ENCODE data around the gene JMJD6.
"Not testable (repeated sequence)": the region's sequence is repeated elsewhere in the genome, so short reads cannot be mapped to it uniquely, and the experiment has no call there.

Gene JMJD6

DNA sequence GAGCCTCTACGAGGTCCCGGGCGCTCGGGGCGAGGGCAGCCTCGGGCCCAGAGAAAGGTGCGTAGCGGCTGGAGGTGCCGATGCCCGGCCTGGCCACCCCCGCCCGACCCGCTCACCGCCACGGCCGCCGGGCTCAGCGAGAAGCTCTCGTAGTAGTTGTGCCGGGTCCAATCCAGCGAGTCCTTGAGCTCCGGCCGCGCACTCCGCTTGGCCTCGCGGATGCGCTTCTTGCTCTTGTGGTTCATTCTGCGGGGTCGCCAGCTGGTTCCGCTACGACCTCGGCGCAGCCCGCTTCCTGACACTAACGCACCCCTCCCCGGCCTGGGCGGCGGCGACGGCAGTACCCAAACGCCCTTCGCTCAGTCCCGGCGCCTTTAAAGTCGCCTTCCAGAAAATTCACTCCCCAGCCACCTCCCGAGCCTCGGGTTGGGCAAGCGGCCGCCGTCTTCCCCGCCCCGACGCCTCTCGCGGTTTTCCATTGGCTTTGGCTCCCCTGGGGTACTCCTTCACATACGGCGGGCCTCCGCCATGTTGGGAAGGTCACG is at the start of gene JMJD6:
JMJD6 (minus strand) TSS at position 376 of the 545 bp plus-strand sequence; CDS start at position 245, 131 bp downstream.
- H3K4me1 Mint-ChIP-seq (ENCODE audit: low read depth), result peaks cover 26% of the 10 kb centered on the region
- peaks cover 58% of the 10 kb centered on the region for H3K36me3 Mint-ChIP-seq (ENCODE audit: low read depth)
- H3K9me3 Mint-ChIP-seq, result no peaks in the 10 kb centered on the region
- H3K27me3 Mint-ChIP-seq (ENCODE audit: low read depth), result no peaks in the 10 kb centered on the region
- peak within 1 kb of the TSS; percentile 99 for H3K4me3 Mint-ChIP-seq
- DNase-seq (ENCODE audit: low spot score), result peak; percentile 95
- peak within 1 kb of the TSS; percentile 99 for H3K27ac Mint-ChIP-seq

DNA sequence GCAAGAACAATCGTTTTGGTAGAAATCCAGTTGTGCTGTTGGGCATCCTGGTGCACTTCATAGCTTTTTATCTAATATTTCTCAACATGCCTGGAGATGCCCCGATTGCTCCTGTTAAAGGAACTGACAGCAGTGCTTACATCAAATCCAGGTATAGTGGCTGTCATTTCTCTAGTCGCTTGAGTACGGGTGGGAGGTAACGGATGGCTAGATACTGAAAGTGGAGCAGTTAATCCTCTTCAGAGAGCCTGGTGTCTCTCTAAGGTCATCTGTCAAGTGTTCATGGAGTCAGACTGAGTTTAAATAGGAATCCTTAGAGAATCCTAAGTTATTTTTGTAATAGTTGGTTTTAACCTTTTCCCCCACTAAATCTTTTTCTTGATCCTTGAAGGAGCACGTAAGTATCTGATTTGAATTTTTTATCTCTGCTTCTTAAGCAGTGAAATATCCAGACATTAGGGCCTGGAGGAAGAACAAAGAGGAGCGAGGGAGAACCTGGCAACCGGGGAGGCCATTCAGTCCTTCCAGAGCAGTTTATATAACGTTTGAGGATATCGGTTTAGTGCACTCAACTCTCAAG is 48.7 kb upstream of the JMJD6 start:
- H3K36me3 Mint-ChIP-seq (ENCODE audit: low read depth), result peaks cover 45% of the 10 kb centered on the region
- no peak overlapping the region for H3K4me3 Mint-ChIP-seq
- H3K4me1 Mint-ChIP-seq (ENCODE audit: low read depth), result peaks cover 16% of the 10 kb centered on the region
- no peaks in the 10 kb centered on the region for H3K9me3 Mint-ChIP-seq
- DNase-seq (ENCODE audit: low spot score), result no peak
- no peaks in the 10 kb centered on the region for H3K27me3 Mint-ChIP-seq (ENCODE audit: low read depth)
- H3K27ac Mint-ChIP-seq, result no peak overlapping the region

- H3K36me3 Mint-ChIP-seq (ENCODE audit: low read depth), result peaks cover 46% of the 10 kb centered on the region
- H3K27ac Mint-ChIP-seq, result peak overlapping the region; percentile 82
Measured at GRCh38 chr17:76772842-76773525, 46.6 kb upstream of the JMJD6 start.

DNA sequence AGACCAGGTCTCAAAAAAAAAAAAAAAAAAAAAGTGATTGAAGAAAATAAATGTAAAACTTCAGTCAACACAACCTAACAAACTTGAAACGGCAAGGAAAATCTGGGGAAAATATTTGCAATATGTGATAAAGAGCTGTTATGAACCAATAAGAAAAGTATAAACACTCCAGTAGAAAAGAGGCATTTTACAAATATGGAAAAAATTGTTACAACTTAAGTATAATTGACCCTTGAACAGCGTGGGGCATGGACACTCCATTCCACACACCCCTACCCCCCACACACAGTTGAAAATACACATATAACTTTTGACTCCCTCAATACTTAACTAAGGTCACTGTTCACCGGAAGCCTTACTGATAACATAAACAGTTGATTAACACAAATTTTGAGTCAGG is 32.2 kb upstream of the JMJD6 start:
- H3K27me3 Mint-ChIP-seq (ENCODE audit: low read depth), result no peaks in the 10 kb centered on the region
- H3K36me3 Mint-ChIP-seq (ENCODE audit: low read depth), result peaks cover 22% of the 10 kb centered on the region
- H3K4me3 Mint-ChIP-seq, result no peak overlapping the region
- H3K4me1 Mint-ChIP-seq (ENCODE audit: low read depth), result peaks cover 8% of the 10 kb centered on the region
- no peaks in the 10 kb centered on the region for H3K9me3 Mint-ChIP-seq
- no peak overlapping the region for H3K27ac Mint-ChIP-seq
- no peak for DNase-seq (ENCODE audit: low spot score)

More at GRCh38 chr17:76772842-76773525, 46.6 kb upstream of the JMJD6 start:
- Mint-ChIP-seq H3K9me3 (no peaks in the 10 kb centered on the region), H3K4me3 (peak overlapping the region; percentile 70), H3K27me3 (ENCODE audit: low read depth) (no peaks in the 10 kb centered on the region), H3K4me1 (ENCODE audit: low read depth) (peaks cover 16% of the 10 kb centered on the region)
- DNase-seq (ENCODE audit: low spot score), result peak; percentile 12

DNA sequence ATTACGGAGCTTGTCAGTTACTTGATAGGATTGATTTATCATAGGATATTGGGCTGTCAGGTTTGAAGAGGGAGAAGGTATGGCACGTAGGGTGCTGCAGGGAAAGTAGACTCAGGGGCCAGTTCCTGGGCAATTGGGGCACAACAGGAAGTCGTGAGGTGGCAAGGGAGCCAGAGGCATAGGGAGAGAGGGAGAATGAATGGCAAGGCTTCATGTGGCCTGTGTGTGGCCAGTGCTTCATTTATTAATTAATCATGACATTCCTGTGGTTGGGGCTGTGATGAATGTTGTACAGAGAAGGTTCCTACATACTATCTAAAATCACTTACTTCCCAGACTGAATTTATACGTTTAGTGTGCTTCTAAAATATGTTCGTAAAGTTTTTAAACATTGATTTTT is 30.9 kb upstream of the JMJD6 start:
- Mint-ChIP-seq H3K4me3 (no peak overlapping the region), H3K27ac (no peak overlapping the region), H3K9me3 (no peaks in the 10 kb centered on the region), H3K36me3 (ENCODE audit: low read depth) (peaks cover 27% of the 10 kb centered on the region), H3K27me3 (ENCODE audit: low read depth) (no peaks in the 10 kb centered on the region), H3K4me1 (ENCODE audit: low read depth) (peaks cover 20% of the 10 kb centered on the region)
- no peak for DNase-seq (ENCODE audit: low spot score)

DNA sequence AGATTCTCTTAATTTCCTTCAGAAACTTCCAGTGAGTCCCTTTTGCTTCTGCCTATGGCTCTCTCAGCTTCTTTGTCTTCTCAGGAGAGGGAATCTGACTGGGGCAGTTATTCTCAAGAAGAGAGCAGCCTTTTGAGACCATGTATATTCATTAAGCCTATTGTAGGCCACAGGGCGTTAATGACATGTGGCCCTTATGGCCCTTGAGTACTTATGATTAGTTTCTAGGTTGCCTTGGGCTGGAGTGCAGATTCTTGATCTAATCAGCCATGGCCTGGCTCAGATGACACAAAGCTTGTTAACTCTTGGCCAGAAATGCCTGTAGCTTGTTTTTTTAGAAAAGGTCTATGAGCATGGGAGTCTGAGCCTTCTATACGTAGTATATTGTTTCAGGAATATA is 28.9 kb upstream of the JMJD6 start:
- Mint-ChIP-seq H3K27me3 (ENCODE audit: low read depth) (no peaks in the 10 kb centered on the region), H3K4me1 (ENCODE audit: low read depth) (peaks cover 23% of the 10 kb centered on the region), H3K9me3 (no peaks in the 10 kb centered on the region), H3K36me3 (ENCODE audit: low read depth) (peaks cover 27% of the 10 kb centered on the region), H3K27ac (no peak overlapping the region), H3K4me3 (no peak overlapping the region)
- no peak for DNase-seq (ENCODE audit: low spot score)

DNA sequence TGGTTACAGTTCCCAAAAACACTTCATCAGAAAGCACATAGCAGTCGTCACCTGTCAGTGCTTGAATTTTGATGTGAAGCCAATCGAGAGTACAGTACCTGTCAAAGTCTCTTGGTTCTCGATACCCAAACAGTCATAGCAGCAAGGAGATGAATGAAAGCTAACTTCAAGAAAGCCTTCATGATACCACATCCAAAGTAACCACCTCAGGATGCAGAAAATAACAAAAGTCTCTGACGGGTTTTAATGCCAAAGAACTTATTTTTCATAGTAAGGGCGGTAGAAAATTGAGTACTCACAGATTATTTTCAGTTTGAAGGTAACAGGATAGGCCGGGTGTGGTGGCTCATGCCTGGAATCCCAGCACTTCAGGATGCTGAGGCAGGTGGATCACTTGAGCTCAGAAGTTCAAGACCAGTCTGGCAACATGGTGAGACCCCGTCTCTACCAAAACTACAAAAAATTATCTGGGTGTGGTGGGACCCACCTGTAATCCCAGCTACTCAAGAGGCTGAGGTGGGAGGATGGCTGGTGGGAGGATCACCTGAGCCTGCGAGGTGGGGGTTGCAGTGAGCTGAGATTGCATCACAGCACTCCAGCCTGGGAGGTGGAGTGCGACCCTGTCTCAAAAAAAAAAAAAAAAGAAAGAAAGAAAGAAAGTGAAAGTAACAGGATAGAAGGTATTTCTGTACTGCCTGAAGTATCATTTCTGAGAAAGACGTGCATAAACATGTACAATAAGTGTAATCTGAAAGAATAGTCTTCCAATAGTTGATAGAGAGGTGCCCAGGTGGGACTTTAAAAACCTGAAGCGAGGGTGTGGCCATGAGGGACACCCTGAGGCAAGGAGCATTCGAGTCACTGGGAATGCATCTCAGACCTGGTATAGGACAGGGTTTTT is 26.9 kb upstream of the JMJD6 start:
- H3K27ac Mint-ChIP-seq, result peak overlapping the region; percentile 91
- peaks cover 23% of the 10 kb centered on the region for H3K4me1 Mint-ChIP-seq (ENCODE audit: low read depth)
- H3K4me3 Mint-ChIP-seq, result peak overlapping the region; percentile 87
- H3K36me3 Mint-ChIP-seq (ENCODE audit: low read depth), result peaks cover 32% of the 10 kb centered on the region
- no peaks in the 10 kb centered on the region for H3K27me3 Mint-ChIP-seq (ENCODE audit: low read depth)
- DNase-seq (ENCODE audit: low spot score), result no peak
- H3K9me3 Mint-ChIP-seq, result no peaks in the 10 kb centered on the region

DNA sequence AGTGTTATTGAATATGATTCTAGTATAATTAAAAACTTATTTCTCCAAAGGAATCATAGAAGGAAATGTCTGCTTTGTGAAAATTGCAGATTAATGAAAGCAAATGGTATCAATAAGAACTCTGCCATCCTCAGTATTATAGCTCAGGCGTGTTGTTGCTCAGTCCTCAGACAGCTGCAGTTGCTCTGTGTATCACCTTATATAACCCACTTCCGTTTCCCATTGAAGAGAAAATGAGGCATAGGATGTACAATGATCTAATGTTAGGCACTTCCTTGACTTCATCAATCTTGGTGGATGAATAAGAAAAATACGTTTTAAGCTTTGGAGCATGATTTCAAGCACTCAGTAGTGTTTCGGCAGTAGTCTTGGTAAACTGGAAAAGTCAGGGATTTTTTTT is 25.6 kb upstream of the JMJD6 start:
- Mint-ChIP-seq H3K4me1 (ENCODE audit: low read depth) (peaks cover 20% of the 10 kb centered on the region), H3K27me3 (ENCODE audit: low read depth) (no peaks in the 10 kb centered on the region), H3K9me3 (no peaks in the 10 kb centered on the region), H3K27ac (peak overlapping the region; percentile 87), H3K36me3 (ENCODE audit: low read depth) (peaks cover 28% of the 10 kb centered on the region), H3K4me3 (peak overlapping the region; percentile 56)
- no peak for DNase-seq (ENCODE audit: low spot score)

DNA sequence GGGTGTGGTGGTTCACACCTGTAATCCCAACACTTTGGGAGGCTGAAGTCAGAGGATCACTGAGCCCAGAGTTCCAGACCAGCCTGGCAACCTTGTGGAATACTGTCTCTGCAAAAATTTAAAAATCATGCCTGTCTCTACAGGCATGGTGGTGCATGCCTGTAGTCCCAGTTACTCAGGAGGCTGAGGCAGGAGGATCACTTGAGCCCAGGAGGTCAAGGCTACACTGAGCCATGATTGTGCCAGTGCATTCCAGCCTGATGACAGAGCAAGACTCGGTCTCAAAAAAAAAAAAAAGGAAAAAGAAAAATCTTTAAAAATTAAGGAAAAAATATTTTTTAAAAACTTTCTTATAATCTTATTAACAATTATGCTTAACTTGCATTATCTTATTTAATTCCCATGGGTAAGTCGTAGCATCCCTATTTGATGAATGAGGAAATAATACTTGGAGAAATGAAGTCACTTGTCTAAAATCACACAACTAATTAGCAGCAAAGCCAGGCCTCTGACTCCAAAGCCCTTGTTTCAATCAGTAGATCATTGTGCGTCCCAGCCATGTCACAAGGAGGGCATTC is 25.1 kb upstream of the JMJD6 start:
- no peaks in the 10 kb centered on the region for H3K27me3 Mint-ChIP-seq (ENCODE audit: low read depth)
- H3K36me3 Mint-ChIP-seq (ENCODE audit: low read depth), result peaks cover 28% of the 10 kb centered on the region
- DNase-seq (ENCODE audit: low spot score), result no peak
- H3K27ac Mint-ChIP-seq, result no peak overlapping the region
- no peaks in the 10 kb centered on the region for H3K9me3 Mint-ChIP-seq
- no peak overlapping the region for H3K4me3 Mint-ChIP-seq
- peaks cover 20% of the 10 kb centered on the region for H3K4me1 Mint-ChIP-seq (ENCODE audit: low read depth)

DNA sequence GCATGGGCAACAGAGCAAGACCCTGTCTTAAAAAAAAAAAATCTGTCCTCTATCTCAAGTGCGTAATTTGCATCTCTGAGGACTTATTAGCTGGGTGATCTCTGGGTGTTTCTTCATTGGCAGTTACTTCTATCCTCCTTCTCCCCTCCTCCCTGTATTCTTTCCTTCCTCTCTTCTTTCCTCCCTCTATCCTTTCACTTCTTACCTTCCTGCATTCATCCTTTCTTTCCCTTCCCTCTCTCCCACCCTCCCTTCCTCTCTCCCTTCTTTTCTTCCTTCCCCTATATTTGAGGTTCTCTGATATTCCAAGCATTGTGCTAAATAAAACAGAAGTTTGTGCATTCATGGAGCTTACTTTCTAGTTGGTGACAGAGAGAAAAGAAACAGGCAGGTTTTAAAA is 22.3 kb upstream of the JMJD6 start:
- Mint-ChIP-seq H3K27me3 (ENCODE audit: low read depth) (no peaks in the 10 kb centered on the region), H3K9me3 (no peaks in the 10 kb centered on the region), H3K4me1 (ENCODE audit: low read depth) (peaks cover 19% of the 10 kb centered on the region), H3K27ac (no peak overlapping the region), H3K36me3 (ENCODE audit: low read depth) (peaks cover 45% of the 10 kb centered on the region), H3K4me3 (no peak overlapping the region)
- DNase-seq (ENCODE audit: low spot score), result no peak

DNA sequence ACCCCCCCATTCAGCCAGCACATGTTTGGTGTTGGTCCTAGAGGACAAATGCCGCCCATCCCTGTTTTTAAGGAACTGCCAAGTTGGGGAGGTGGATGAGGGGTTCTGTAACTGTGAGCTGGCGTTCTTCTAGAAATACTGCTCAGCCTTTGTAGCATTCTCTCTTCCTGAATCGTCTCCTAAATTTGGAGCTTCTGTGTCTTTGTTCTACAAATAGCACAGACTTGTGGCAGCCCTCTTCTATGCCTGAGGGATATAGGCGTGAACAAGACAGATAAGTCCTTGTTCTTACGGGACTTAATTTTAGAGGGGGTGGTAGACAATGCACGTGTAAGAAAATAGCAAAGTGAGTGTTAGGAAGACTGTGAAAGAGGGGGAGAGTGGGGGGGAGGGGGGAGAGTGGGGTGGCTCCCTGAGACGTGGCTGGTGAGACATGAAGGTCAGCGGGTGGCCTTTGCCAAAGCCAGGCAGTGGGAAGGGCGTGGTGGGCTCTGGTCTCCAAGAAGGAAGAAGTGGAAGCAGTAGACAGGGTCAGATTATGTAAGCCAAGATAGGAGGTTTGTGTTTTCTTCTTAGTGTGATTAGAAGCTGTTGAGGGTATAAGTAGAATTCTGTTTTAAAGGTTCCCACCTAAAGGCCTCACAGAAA is 21.4 kb upstream of the JMJD6 start:
- Mint-ChIP-seq H3K9me3 (no peaks in the 10 kb centered on the region), H3K27me3 (ENCODE audit: low read depth) (no peaks in the 10 kb centered on the region), H3K27ac (no peak overlapping the region), H3K4me1 (ENCODE audit: low read depth) (peaks cover 11% of the 10 kb centered on the region), H3K36me3 (ENCODE audit: low read depth) (peaks cover 43% of the 10 kb centered on the region), H3K4me3 (no peak overlapping the region)
- DNase-seq (ENCODE audit: low spot score), result no peak

DNA sequence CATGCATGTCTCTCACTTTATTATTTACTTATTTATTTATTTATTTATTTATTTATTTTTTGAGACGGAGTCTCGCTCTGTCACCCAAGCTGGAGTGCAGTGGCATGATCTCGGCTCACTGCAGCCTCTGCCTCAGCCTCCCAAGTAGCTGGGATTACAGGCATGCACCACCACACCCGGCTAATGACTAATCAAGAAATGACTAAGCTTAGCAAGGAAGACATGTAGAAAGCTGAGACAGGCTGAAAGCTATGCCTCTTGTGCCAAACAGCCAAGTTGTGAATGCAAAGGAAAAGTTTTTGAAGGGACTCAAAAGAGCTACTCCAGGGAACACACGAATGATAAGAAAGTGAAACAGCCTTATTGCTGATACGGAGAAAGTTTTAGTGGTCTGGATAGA is 19.4 kb upstream of the JMJD6 start:
- H3K27me3 Mint-ChIP-seq (ENCODE audit: low read depth); H3K4me3 Mint-ChIP-seq; H3K9me3 Mint-ChIP-seq; H3K27ac Mint-ChIP-seq; DNase-seq (ENCODE audit: low spot score); H3K4me1 Mint-ChIP-seq (ENCODE audit: low read depth): not testable (repeated sequence)
- peaks cover 48% of the 10 kb centered on the region for H3K36me3 Mint-ChIP-seq (ENCODE audit: low read depth)

DNA sequence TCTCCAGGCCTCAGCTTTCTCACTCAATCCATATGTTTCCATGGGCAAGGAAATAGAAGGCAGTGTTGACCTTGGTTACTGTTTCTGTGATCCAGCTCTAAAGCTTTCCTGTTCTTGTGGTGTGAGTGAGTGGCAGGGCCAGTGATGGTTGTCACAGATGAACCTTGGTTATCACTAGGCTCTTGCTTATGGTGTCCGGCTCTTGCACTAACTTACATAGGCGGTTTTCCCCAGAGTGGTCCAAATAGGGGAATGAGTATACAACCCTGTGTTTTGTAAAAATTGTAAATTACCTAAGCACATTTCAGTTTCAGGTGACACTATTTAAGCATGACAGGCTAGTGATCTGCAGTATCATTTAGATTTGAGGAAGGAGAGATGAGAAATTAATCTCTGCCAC is 18.3 kb upstream of the JMJD6 start:
- Mint-ChIP-seq H3K36me3 (ENCODE audit: low read depth) (peaks cover 45% of the 10 kb centered on the region), H3K4me1 (ENCODE audit: low read depth) (peaks cover 6% of the 10 kb centered on the region), H3K27ac (no peak overlapping the region), H3K4me3 (no peak overlapping the region), H3K9me3 (no peaks in the 10 kb centered on the region), H3K27me3 (ENCODE audit: low read depth) (no peaks in the 10 kb centered on the region)
- DNase-seq (ENCODE audit: low spot score), result no peak
